OCI-LY7 (cell line): ENCODE measurements around the gene NLRP3. TPM values are rescaled to one million over a fixed set of nuclear protein-coding genes. Genes with fewer than 3 reads are reported as not detected.

Experiments used
- BruUV-seq: library from RNA; stranded (reverse); fragments of 400-500 nt; replicated peaks from 2 replicates; lab custom pipeline; 2021; lab: Mats Ljungman, UMichigan
- CTCF ChIA-PET: fragments of 300-600 bp; sonication (Branson Sonifier 250); formaldehyde crosslinking; loops from one replicate; lab custom pipeline; 2022; ENCODE audit warnings: antibody characterized with exemption; ENCODE audit not compliant: unreplicated experiment; lab: Charles Lee
- POLR2A ChIA-PET: fragments of 300-600 bp; sonication (Branson Sonifier 250); formaldehyde crosslinking; loops from one replicate; lab custom pipeline; 2022; ENCODE audit warnings: antibody characterized with exemption; lab: Charles Lee
- DNase-seq: peaks from one replicate; pipeline ENCODE4 v3.0.0-alpha.2; 2015; ENCODE audit warnings: low spot score
- H2AFZ ChIP-seq: fragments of 200-600 bp; sonication (generic), shearing (Covaris generic); 2 replicates; pipeline ENCODE4 v1.6.1; 2014; ENCODE audit warnings: mild to moderate bottlenecking, antibody characterized with exemption, low read length, moderate library complexity
- H3K27ac ChIP-seq: fragments of 200-600 bp; sonication (generic); 2 replicates; pipeline ENCODE4 v1.5.1; 2014; ENCODE audit warnings: mixed run types, low read depth, mild to moderate bottlenecking, moderate library complexity, low read length, inconsistent platforms; ENCODE audit not compliant: poor library complexity, severe bottlenecking
- H3K36me3 ChIP-seq: fragments of 200-600 bp; sonication (generic); 2 replicates; pipeline ENCODE4 v1.6.1; 2014; ENCODE audit warnings: mild to moderate bottlenecking, antibody characterized with exemption, low read length, moderate library complexity, mixed read lengths; ENCODE audit not compliant: insufficient read depth
- H3K4me1 ChIP-seq: fragments of 200-600 bp; sonication (generic); 2 replicates; pipeline ENCODE4 v1.5.1; 2014; ENCODE audit warnings: mild to moderate bottlenecking, low read length; ENCODE audit not compliant: insufficient read depth, poor library complexity, severe bottlenecking
- H3K4me2 ChIP-seq: fragments of 200-600 bp; sonication (generic); 2 replicates; pipeline ENCODE4 v1.6.1; 2014; ENCODE audit warnings: mild to moderate bottlenecking, low read length
- H3K4me3 ChIP-seq: fragments of 200-600 bp; sonication (generic); 2 replicates; pipeline ENCODE4 v1.5.1; 2014; ENCODE audit warnings: mild to moderate bottlenecking, low read depth, low read length; ENCODE audit not compliant: poor library complexity, severe bottlenecking
- H3K79me2 ChIP-seq: fragments of 200-600 bp; sonication (generic); 2 replicates; pipeline ENCODE4 v1.6.1; 2016; ENCODE audit warnings: low read depth, mild to moderate bottlenecking, low read length, moderate library complexity, mixed read lengths; ENCODE audit not compliant: insufficient read depth
- H3K9me2 ChIP-seq: fragments of 200-600 bp; sonication (generic); 2 replicates; pipeline ENCODE4 v1.6.1; 2016; ENCODE audit warnings: mild to moderate bottlenecking, low read length, mixed read lengths; ENCODE audit not compliant: insufficient read depth
- H3K9me3 ChIP-seq: fragments of 200-600 bp; sonication (generic); 2 replicates; pipeline ENCODE4 v1.6.1; 2014; ENCODE audit warnings: mild to moderate bottlenecking, mixed run types, low read length, mixed read lengths
- H4K20me1 ChIP-seq: fragments of 200-600 bp; sonication (generic); 2 replicates; pipeline ENCODE4 v1.6.1; 2014; ENCODE audit warnings: mild to moderate bottlenecking, antibody characterized with exemption, low read length, moderate library complexity, mixed read lengths; ENCODE audit not compliant: insufficient read depth
- EZH2phosphoT487 ChIP-seq: fragments of 200-600 bp; sonication (generic); IDR thresholded peaks from 2 replicates; pipeline ENCODE4 v1.6.1; 2018; ENCODE audit warnings: low read depth, borderline replicate concordance, mild to moderate bottlenecking, mixed run types, antibody characterized with exemption, low read length, moderate library complexity, mixed read lengths
- intact Hi-C: fragments of 100-400 bp; cut with micrococcal nuclease; formaldehyde crosslinking; loops from one replicate; pipeline ENCODE4 v1.10.0; 2022; ENCODE audit not compliant: unreplicated experiment
- total RNA-seq, 2 experiments: library from RNA; depleted of rRNA in 1 of 2; stranded (reverse); fragments of >200 nt in 1 of 2; shearing (Covaris generic) in 1 of 2; gene quantifications; 2 replicates each; pipeline ENCODE4 v1.2.3, GENCODE V29; 2014 to 2022
- TF ChIP-seq, protein P1 (sequence below): fragments of 200-600 bp; sonication (generic); conservative IDR thresholded peaks from 2 replicates; pipeline ENCODE4 v1.5.1; 2014; ENCODE audit warnings: mild to moderate bottlenecking, antibody characterized with exemption, low read length, moderate library complexity, mixed read lengths

The NLRP3 gene
- total RNA-seq, 2 experiments from 2014 or later: not detected

DNA sequence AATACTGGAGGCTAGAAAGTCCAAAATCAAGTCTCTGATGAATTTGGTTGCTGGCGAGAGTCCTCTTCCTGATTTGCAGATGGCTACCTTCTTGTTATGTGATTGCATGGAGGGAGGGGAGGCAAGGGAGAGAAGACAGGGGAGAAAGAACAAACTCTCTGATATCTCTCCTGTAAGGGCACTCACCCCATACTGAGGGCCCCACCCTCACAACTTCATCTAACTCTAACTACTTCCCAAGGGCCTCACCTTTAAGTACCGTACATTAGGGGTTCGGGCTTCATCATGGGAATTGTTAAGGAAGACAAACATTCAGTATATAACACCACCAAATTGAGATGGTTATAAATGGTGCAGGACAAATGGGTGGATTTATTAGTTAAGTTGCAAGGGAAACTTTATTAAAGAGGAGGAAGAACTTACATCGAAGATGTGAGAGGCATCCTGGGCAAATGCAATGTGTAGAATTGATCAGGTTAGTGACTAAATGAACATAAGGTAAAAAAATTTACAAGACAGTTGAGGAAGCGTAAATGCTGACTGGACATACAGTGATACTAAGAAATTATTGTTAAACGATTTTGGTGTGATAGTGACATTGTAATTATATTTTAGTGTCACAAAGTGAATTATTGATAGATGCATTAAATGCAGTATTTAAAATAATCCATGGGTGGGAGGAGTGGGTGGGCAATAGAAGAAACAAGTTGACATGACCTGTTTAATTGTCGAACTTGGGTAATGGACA lies 31.4 kb downstream of the NLRP3 start:
- H2AFZ ChIP-seq: no peak overlapping the region
- H3K9me2 ChIP-seq: no peaks in the 10 kb centered on the region
- POLR2A ChIA-PET: interaction anchor here (0.6 kb wide), 1 partner anchor 39 kb away, joined by 3 read pairs; no protein-coding TSS in a partner anchor
- no peak overlapping the region for H3K4me3 ChIP-seq
- H3K79me2 ChIP-seq: no peaks in the 10 kb centered on the region
- no peaks in the 10 kb centered on the region for H3K9me3 ChIP-seq
- no peaks in the 10 kb centered on the region for H4K20me1 ChIP-seq
- DNase-seq: no peak
- no peak for TF ChIP-seq EZH2phosphoT487
- TF ChIP-seq, protein P1, sequence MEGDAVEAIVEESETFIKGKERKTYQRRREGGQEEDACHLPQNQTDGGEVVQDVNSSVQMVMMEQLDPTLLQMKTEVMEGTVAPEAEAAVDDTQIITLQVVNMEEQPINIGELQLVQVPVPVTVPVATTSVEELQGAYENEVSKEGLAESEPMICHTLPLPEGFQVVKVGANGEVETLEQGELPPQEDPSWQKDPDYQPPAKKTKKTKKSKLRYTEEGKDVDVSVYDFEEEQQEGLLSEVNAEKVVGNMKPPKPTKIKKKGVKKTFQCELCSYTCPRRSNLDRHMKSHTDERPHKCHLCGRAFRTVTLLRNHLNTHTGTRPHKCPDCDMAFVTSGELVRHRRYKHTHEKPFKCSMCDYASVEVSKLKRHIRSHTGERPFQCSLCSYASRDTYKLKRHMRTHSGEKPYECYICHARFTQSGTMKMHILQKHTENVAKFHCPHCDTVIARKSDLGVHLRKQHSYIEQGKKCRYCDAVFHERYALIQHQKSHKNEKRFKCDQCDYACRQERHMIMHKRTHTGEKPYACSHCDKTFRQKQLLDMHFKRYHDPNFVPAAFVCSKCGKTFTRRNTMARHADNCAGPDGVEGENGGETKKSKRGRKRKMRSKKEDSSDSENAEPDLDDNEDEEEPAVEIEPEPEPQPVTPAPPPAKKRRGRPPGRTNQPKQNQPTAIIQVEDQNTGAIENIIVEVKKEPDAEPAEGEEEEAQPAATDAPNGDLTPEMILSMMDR: no peak
- no peak overlapping the region for H3K27ac ChIP-seq
- CTCF ChIA-PET: no interaction called here
- intact Hi-C loops: no loop called here
- H3K36me3 ChIP-seq: no peaks in the 10 kb centered on the region
- BruUV-seq: no TSS peak
- no peak overlapping the region for H3K4me2 ChIP-seq
- H3K4me1 ChIP-seq: no peaks in the 10 kb centered on the region

DNA sequence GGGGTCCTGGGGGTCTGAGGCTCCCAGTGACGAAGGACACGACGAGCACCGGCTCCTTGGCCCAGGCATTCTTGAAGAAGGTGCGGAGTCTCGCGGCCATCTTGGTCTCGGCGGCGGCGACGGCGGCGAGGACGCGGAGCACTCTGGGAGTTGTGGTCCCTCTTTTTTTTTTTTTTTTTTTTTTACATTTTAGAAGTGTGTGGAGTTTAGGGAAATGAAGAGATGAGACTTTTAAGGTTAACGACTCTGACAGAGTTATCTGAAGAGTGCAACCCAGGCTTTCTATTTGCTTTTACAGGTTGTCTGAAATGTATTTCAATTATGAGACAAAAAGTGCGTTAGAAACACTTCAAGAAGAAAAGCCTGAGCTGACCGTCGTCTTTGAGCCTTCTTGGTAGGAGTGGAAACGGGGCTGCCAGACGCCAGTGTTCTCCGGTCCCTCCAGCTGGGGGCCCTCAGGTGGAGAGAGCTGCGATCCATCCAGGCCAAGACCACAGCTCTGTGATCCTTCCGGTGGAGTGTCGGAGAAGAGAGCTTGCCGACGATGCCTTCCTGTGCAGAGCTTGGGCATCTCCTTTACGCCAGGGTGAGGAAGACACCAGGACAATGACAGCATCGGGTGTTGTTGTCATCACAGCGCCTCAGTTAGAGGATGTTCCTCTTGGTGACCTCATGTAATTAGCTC lies 32.3 kb downstream of the NLRP3 start:
- H4K20me1 ChIP-seq: no peaks in the 10 kb centered on the region
- no peak overlapping the region for H3K27ac ChIP-seq
- TF ChIP-seq, protein P1: no peak
- no peak for TF ChIP-seq EZH2phosphoT487
- ChIA-PET POLR2A (interaction anchor here (0.6 to 0.8 kb wide), 2 partner anchors 27 to 39 kb away, joined by 3 to 7 read pairs; no protein-coding TSS in a partner anchor), CTCF (no interaction called here)
- H3K79me2 ChIP-seq: no peaks in the 10 kb centered on the region
- intact Hi-C loops: no loop called here
- no TSS peak for BruUV-seq
- DNase-seq: no peak
- no peaks in the 10 kb centered on the region for H3K9me2 ChIP-seq
- H3K4me2 ChIP-seq: no peak overlapping the region
- H2AFZ ChIP-seq: no peak overlapping the region
- no peaks in the 10 kb centered on the region for H3K36me3 ChIP-seq
- no peaks in the 10 kb centered on the region for H3K9me3 ChIP-seq
- no peak overlapping the region for H3K4me3 ChIP-seq
- H3K4me1 ChIP-seq: no peaks in the 10 kb centered on the region
